GM12874 (cell line): ENCODE measurements around the gene MAML2.

Experiments used
- CTCF ChIP-seq: IDR thresholded peaks from 2 replicates; pipeline ENCODE4 v1.5.1; 2011; ENCODE audit warnings: low read depth, mild to moderate bottlenecking, control low read depth, low read length, moderate library complexity; ENCODE audit not compliant: insufficient read depth

Gene MAML2

DNA sequence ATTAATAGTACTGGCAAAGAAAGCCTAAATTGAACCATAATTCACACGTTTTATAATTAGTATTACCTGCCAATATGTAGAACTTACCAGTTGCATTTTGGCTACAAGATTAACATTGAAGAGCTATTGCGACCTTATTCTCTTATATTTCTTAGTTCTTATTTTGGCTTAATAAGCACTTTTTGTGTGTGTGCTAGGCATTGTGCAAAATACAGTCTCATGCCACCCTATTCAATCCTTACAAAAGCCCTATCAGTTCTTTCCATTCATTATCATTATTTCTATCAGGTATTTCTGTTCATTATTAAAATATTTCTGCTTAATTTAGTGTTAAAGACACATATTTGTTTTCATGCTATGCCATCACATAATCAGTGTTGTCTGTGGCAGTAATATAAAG is 41.2 kb downstream of the MAML2 start:
- TF ChIP-seq CTCF: no peak

GRCh38 chr11:96299155-96299888 is 43.7 kb downstream of the MAML2 start:
- no peak for TF ChIP-seq CTCF

GRCh38 chr11:96295369-96295768 is 47.6 kb downstream of the MAML2 start:
- TF ChIP-seq CTCF: no peak

GRCh38 chr11:96294289-96294688 is 48.7 kb downstream of the MAML2 start:
- no peak for TF ChIP-seq CTCF

DNA sequence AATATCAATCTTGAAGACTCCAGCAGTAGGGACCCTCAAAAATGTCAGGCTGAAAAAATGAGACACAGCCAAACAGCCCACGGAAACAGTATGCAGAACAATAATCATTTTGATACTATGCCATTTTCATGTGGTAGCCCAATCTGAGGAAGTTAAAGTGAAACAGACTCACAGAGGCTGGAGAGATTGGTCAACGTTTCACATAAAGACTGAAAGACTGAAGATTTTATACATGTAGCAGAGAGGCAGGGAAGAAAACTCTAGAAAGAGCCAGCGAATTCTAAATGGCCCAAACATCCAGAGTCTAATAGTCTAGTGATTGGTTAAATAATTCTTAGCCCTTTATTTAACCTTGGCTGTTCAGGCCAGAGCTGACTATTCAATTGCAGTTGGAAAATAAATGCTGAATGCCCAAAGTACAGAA is 49.4 kb downstream of the MAML2 start:
- TF ChIP-seq CTCF: no peak

GRCh38 chr11:96293109-96293508 is 49.9 kb downstream of the MAML2 start:
- no peak for TF ChIP-seq CTCF

DNA sequence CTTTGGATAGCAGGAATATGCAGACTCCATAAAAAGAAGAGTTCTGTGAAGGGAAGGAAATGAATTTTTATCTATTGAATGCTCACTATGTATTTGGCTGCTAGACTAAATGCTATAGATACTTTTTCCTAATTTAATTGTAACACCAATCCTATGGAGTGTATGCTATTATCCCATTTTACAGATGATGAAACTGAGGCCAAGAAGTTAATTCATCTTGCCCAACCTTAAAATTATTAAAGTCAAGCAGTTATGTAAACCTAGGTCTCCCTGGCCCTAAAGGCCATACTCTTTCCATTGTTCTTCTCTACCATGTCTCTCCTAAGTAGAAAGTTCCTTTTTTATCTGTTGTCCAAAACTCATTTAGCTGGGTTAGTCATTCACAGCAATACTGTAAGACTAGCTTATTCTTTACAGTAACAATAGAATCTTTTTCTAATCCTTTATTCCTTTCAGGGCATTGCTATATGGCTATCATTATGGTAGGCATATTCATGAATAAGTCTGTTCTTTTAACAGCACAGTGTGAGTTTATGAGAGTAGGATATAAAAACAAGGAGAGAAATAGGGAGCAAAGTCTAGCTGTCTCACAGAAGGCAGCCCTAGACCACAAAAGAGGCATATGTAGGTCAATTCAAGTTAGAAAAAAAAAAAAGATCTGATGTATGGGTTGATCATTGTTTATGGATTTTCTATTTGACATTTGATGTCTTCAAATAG is 50.5 kb downstream of the MAML2 start:
- no peak for TF ChIP-seq CTCF
